Activated CD4-positive, alpha-beta T cell treated with anti-CD3 and anti-CD28 coated beads, Interleukin-2, amount 50 U/mL, for 24 hours (primary cell): ENCODE measurements around the gene DPP7.
A peak's percentile ranks its signal among the peaks of the same experiment; 100 is the strongest.
"Not testable (repeated sequence)": the region's sequence is repeated elsewhere in the genome, so short reads cannot be mapped to it uniquely, and the experiment has no call there.

Experiments
- DNase-seq, 2 donors: peaks; one replicate each; pipeline ENCODE4 v3.0.0-alpha.2; 2020; ENCODE audit warnings: low read depth in 1 of 2, low spot score in 1 of 2

DPP7 gene

GRCh38 chr9:137129456-137130175, 15.1 kb upstream of the DPP7 start:
- DNase-seq, result peak; percentile 78 to 85

DNA sequence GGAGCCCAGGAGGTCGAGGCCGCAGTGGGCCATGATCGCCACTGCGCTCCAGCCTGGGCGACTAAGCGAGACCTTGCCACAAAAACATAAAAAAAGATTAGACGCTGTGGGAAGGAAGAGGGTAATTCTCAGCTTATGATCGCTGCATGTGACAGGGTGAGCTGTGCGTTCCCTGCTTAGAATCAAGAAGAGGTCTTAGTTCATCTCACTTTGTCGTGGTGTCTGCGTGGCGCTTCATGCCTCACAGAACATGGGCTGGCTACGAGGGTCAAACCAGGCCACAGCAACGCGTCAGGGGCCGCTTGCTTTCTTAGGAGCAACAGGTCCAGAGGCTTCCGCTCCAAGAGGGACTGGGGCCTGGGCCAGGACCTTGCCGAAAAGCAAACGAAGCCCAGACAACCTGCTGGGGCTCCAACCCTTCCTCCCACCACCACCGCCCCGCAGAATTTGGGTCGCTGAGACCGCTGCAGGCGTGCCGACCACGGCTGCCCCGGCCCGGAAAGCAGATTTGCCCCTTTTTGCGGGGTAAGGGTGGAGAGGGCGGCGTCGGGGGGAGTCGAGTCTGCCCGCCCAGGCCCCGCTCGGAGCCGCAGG, 14.4 kb upstream of the DPP7 start:
- no peak for DNase-seq

- no peak for DNase-seq
These were observed 13.8 kb upstream of the DPP7 start for GRCh38 chr9:137128158-137128861.

DNA sequence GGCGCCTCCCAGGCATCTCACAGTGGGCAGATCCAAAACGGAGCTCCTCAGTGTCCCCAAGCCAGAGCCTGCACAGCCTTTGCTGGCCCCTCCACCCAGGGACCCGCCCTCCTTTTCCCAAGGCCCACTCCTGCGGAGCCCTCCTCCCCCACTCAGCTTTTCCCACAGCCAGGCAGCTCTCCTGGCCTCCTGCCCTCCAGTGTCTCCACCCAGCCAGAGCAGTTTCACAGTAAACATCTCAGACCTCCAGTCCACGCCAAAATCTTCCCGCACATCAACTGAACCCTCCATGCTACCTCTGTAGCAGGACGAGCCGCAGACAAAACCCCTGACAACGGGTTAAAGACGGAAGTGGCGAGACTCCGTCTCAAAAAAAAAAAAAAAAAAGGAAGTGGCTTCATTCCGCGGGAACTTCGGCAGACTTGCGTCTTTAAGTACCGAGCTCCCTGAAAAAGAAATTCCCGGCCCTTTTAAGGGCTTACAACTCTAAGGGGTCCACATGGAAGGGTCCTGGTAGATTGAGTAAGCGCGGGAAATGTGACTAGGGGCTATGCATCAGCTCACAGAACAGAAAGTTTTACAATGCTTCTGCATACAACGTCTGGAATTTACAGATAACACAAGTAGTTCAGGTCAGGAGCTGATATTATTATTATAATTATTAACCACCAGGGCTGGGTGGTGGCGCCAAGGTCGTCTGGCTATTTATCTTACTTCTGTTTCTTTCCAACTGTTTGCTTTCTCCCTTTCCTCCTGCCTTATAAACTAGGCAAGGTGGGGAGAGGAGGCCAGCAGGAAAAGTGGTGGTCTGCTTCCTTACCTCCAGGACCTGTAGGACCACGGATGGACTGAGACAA, 13.0 kb upstream of the DPP7 start:
- DNase-seq, result no peak

DNA sequence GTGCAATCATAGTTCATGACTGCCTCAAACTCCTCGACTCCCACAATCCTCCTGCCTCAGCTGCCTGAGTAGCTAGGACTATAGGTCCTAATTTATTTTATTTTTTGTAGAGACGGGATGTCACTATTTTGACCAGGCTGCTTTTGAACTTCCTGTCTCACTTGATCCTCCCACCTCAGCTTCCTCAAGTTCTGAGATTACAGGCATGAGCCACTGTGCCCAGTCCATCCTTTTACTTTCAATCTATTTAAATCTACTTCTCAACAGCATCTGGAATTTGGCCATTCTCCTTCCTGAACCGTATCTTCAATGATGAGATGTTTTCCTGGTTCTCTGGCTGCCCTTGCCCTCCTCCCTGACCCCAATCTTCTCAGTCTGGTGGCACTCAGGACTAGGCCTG, 12.3 kb upstream of the DPP7 start:
- DNase-seq, result no peak

GRCh38 chr9:137123952-137124462, 9.5 kb upstream of the DPP7 start:
- not testable (repeated sequence) for DNase-seq

- DNase-seq, result no peak
These were observed 8.9 kb upstream of the DPP7 start for GRCh38 chr9:137123468-137123837.

DNA sequence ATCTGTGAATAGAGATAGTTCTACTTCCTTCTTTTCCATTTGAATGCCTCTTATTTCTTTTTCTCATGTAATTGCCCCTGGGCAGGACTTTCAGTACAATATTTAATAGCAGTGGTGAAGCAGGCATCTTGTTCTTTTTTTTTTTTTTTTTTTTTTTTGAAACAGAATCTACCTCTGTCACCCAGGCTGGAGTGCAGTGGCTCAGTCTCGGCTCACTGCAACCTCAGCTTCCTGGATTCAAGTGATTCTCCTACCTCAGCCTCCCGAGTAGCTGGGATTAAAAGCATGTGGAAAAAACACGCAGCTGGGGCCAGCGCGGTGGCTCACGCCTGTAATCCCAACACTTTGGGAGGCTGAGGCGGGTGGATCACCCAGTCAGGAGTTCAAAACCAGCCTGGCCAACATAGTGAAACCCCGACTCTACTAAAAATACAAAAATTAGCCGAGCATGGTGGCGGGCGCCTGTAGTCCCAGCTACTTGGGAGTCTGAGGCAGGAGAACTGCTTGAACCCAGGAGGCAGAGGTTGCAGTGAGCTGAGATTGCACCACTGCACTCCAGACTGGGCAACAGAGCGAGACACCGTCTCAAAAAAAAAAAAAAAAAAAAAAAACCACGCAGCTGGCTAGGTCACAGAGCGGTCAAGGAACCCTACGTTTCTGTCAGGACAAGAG, 8.4 kb upstream of the DPP7 start:
- DNase-seq, result not testable (repeated sequence)

DNA sequence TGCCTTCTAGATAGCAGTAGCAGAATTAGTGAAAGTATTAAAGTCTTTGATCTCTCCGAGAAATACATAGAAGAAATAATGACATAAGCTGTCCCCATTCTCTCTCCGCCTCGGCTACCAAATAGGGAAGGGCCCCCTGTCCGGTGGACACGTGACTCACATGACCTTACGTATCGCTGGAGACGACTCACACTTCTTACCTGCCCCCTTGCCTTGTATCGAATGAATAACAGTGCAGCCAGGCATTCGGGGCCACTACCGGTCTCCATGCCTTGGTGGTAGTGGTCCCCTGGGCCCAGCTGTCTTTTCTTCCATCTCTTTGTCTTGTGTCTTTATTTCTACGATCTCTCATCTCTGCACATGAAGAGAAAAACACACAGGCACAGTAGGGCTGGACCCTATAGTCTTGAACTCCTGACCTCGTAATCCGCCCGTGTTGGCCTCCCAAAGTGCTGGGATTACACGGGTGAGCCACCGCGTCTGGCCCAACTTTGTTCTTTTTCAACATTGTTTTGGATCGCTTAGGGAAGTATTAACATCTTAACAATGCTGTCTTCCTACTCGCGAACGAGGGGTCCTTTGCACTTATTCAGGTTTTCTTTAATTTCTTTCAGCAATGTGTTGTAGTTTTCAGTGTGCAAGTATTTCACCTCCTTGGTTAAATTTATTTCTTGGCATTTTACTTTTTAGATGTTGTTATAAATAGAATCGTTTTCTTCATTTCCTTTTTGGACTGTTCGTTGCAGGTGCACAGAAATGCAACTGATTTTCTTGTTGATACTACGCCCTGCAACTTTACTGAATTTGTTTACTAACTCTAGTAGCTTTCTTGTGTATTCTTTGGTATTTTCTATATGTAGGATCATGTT, 7.6 kb upstream of the DPP7 start:
- not testable (repeated sequence) for DNase-seq

GRCh38 chr9:137118092-137118603, 3.6 kb upstream of the DPP7 start:
- not testable (repeated sequence) for DNase-seq

DNA sequence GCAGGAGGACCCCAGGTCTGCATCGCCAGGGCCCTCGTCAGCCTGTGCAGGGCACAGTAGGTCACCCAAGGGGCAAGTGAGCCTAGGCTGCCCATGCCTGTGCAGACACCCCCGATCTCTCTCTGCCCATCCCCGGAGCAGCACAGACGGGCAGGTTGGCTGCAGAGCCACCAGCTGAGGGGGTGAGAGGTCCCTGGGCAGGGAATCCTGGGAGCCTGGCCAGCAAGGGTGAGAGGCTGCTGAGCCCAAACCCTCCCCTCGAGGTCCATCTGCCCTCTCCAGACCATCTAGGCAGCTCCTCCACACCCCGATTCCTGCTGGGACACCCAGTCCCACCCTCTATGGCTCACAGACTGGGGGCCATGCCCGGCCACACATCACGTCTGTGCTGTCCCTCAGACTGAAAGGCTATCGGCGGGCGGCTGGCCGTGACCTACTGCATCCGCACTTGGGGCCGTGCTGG, 2.8 kb upstream of the DPP7 start:
- no peak for DNase-seq

DNA sequence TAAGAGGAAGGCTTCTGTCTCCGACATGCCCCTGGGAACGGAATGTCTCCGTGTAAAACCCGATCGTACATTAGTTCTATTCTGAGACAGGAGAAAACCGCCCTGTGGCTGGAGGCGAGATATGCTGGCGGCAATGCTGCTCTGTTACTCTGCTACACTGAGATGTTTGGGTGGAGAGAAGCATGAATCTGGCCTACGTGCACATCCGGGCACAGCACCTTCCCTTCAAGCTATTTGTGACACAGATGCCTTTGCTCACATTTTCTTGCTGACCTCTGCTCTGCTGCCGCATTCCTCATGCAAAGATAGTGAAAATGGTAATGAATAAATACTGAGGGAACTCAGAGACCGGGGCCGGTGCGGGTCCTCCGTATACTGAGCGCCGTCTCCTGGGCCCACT, 2.2 kb upstream of the DPP7 start:
- DNase-seq, result no peak

DNA sequence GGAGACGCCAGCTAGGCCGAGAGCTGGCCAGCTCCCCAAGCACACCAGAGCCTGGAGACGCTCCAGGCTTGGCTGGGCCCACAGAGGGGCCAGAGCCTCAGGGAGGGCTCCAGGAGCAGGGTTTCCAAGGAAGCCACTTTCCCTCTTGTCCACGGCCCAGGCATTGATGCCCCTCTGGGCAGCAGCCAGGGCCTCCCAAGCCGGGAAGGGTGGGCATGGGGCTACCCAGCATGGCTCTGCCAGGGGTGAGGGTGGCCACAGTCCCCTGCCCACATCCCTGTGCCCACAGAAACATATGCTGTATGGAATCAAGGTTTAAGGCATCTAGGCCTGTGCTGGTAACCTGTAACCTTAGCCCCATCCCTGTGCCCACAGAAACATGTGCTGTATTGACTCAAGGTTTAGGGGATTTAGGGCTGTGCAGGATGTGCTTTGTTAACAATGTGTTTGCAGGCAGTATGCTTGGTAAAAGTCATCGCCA, 1.5 kb upstream of the DPP7 start:
- no peak for DNase-seq

DNA sequence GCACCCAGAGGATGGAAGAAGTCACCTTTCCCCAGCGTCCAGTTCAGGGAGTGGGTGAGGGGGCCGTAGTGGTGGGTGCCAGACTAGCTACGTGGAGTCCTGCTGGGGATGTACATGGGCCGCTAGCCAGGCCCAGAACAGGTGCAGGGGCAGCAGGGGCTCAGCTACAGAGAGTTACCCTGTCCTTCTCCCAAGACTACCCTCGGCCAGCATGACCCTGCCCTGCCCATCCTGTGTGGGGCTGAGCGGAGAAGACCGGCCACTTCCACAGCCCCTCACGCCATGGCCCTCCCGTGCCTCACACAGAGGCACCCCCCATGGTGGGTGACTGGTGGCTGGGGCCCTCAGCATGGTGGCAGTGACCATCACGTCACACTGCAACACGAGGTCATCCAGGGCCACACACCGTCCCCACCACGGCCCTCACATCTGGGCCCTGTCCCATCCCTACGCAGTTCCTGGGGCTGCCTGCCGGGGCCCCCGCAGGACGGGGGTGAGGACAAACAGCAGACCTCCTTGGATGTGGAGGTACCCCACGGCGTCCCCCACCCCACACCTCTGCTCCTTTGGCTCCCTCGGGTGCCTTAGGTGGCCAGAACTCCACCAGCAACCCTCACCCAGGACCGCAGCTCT, 977 bp upstream of the DPP7 start:
- DNase-seq, result no peak

- no peak for DNase-seq
These were observed 317 bp downstream of the DPP7 start for GRCh38 chr9:137114220-137114612.

GRCh38 chr9:137113385-137114159, 961 bp downstream of the DPP7 start:
- DNase-seq, result no peak

GRCh38 chr9:137112564-137113384, 1.8 kb downstream of the DPP7 start:
- DNase-seq, result no peak
